ENCODE results near the gene ITGB7.

The ITGB7 gene

GRCh38 chr12:53231671-53231920 lies 24.5 kb upstream of the ITGB7 start:
- no peak for DNase-seq

GRCh38 chr12:53230108-53230845 lies 23.2 kb upstream of the ITGB7 start:
- DNase-seq, result no peak

GRCh38 chr12:53229454-53229853 lies 22.4 kb upstream of the ITGB7 start:
- DNase-seq, result no peak

DNA sequence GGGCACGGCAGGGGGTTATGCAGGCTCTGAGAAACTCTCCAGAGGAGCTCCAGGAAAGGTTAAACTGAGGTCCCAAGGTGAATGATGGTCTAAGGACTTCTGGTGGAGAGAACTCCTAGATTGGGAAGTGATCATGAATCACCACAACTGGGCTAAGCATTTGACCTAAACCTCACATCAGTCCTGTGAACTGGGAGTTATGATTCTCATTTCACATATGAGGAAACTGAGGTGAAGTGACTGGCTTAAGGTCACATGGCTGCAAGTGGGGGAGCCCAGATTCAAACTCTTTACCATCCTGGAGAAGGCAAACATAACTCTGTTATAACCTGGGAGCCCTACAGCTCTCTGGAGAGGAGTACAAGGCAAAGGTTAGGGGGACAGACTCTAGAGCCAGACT lies 20.8 kb upstream of the ITGB7 start:
- DNase-seq, result no peak

DNA sequence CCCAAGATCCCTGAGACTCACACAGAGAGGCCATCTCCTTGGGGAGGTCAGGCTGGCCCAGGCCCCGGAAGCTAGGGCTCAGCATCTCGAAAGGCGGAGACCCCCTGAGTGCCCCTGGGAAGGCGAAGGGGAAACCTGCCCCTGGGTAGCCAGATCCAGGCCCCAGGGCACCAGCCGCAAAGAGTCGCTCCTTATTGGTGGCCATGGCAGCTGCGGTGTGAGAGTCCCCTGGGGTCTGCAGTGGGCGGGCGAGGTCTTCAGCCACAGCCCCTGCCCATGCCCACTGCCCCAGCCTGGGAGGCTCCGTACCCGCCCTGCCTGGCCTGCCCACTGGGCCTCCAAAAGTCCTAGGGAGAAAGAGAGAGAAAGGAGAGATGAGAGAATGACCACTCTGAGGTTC lies 20.3 kb upstream of the ITGB7 start:
- DNase-seq, result no peak

DNA sequence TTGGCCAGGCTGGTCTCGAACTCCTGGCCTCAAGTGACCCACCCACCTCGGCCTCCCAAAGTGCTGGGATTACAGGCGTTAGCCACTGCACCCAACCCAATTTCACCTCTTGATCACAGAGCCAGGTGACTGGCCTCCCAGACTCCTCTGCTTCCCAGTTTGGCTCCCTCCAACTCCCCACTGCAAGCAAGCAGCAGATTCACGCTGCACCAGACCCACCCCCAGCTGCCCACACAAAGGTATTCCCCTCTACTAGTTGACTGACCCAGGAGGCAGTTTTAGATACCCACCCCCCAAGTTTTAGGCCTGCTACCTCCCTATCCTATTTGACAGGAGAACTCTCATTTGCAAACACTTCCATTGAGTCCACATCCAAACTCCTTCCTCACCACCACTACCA lies 19.8 kb upstream of the ITGB7 start:
- no peak for DNase-seq

DNA sequence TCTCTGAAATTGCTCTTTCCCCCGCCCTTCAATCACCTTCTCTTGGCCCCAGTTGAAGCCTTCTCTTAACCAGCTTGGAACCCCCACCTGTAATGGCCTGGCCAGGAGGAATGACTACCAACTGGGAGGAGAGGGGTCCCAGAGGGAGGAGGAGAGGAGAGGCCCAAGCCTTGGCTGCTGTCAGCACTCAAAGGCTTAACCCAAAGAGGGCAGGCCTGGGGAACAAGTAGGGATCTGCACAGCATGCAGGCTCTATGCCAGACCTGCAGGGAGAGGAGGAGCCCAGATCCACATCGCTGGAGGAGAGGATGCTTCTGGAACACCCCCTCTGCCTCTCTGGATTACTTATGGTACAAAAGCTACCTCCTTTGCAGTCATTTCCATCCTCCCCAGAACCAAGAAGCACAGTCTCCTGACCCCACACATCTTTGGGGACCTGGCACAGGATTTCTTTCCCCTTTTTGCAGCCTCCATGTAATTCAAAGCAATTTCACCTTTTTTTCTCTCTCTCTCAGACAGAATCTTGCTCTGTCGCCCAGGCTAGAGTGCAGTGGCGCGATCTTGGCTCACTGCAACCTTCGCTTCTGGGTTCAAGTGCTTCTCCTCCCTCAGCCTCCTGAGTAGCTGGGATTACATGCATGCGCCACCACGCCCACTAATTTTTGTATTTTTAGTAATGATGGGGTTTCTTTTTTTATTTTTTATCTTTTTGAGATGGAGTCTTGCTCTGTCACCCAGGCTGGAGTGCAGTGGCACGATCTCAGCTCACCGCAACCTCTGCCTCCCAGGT lies 18.8 kb upstream of the ITGB7 start:
- no peak for DNase-seq

DNA sequence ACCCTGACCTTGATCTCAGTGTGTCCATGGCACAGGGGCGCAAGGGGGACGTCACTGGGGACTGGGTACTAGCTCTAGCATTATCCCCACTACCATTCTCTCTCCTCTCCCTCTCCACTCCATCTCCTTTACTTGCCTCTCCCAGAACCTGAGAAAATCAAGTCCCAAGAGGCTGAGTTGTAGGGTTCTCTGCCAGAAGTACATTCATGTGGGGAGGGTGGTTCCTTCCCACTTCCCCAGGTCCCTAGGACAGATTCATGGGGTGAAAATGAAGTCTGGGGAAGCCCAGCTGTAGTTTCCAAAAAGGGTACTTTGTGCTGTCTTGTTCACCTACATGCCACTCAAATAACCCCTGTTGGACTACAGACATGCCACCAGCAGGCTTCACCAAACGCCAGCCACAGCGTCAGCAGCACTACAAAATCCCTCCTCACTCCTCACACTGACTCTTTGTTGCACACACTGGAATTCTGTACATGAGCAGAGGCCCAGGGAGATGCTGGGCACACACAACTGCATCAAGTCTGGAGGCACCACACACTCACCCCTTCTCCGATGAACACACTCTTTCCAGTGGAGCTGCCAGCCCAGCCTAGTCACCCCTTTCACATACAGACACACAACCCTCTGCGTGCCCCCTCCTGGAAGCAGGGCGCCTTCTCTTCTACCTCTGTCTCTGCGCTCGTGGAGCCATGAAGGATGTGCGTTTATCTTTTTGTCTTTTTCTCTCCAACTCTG lies 18.0 kb upstream of the ITGB7 start:
- DNase-seq, result no peak

DNA sequence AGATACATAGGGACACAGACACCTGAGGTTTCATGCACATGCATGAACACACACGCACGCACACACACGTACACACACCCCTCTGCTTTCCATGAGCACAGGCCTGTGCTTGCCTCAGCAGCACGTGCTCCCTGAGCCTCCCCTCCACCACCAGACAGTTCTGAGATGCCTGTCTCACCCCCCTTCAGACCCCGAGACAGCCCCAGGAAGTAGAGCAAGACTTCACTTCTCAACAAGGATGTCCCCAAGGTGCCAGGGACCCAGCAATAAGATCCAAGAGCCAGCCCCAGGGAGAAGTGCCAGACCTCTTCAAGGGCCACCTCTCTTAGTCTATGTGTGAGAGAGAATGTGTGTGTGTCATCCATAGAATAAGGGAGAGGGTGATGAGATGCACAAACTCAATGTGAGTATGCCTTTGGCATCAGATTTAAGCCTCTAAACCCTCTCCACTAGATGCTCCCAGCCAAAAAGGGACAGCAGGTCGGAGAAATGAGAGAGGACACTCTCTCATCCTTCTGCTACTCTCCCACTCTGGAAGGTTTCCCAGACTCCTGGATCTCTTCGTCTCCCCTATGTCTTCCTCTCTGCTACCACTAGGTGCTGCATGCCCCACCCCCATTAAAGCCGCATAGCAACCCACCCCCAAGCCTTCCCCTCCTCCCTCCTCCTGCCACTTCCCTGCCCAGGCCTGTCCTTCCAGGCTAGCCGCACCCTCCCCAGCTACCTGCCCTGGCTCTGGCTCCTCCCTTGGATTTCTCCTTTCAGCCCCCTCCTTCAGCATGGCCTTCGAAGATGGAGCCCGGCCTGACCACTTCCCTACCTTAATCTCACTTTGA lies 17.2 kb upstream of the ITGB7 start:
- DNase-seq, result no peak

DNA sequence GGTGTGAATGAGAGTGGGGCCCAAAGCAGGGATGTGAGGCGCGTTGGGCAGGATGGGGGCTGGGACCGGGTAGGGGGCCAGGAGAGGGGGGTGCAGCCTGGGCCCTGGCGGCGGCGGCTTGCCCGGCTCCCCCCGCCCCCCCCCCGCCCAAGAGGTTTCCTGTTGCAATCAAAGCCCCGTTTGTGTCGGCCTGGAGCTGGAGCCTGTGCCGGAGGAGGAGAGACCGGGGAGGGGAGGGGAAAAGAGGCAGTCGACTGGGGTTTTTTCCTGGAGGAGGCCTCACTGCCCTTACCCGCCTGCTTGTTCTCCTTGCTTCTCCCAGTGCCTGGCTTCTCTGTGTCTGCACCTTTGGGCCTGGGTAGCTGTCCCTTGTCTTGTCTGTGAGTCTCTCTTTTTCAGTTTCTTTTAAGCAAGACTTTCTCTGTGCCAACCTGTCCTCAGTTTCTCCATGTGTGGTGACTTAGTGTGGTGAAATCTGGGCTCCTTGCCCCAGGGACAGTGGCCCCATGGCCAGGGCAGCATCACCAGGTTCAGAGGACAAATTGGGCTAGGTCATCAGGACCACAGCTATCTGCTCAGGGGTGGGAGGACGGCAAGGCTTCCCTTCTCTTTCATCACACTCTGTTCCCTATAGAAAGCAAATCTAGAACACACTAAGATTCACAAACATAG lies 16.5 kb upstream of the ITGB7 start:
- DNase-seq, result no peak

GRCh38 chr12:53222806-53223261 lies 15.8 kb upstream of the ITGB7 start:
- DNase-seq, result no peak

GRCh38 chr12:53222170-53222721 lies 15.2 kb upstream of the ITGB7 start:
- no peak for DNase-seq

- DNase-seq, result peak; percentile 47
Measured at GRCh38 chr12:53221203-53222080, 14.4 kb upstream of the ITGB7 start.

DNA sequence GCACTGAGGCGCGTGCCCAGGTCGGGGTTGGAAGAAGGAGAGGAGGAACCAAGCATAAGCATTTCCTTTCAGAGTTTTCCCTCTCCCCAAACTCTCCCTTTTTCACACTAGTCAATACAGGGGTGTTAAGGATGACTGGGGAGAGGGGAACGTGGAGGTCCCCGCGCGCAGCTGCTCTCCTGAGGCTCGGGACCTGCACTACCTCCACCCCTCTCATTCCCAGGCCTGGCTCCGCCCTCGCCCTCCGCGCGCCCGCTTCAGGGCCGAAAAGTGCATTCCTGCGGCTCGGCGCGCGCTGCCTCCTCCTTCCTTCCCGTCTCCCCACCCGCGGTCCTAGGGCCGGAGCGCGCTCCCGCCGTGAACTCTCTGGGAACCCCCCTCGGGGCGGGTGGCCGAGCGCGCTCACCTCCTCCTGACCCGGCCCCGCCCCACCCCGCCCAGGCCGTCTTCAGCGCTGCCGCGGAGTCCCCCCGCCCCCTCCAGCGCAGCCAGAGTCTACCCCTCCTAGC lies 13.7 kb upstream of the ITGB7 start:
- DNase-seq, result peak; percentile 74

- peak; percentile 59 for DNase-seq
Measured at GRCh38 chr12:53219956-53220693, 13.1 kb upstream of the ITGB7 start.

DNA sequence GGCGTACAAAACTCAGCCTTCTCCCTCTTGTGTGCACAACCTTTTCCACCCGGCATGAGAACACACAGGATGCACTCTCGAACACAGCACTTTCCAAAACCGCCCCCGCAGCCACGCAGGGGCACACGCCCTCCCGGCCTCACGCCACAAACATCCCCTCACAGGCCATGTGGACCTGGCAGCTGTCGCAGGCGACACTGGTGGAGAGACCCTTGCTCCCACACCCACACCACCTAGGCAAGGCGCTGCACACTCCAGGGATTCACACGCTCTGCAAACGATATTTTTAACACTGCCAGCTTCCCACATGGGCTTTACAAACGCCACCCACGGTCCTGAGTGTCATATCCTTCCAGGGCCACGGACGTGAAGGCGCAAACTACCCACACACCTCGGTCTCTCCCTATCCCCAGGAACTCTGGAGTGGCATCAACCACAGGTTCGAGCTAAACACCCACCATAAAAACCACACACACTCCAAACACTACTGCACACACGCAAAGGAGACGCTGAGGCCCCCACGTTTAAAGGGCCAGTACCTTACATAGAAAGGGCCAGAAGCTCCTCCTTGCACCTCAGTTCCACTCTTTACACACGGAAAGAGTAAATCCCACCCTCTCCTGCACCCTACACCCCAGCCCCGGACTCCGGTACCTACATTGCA lies 12.4 kb upstream of the ITGB7 start:
- DNase-seq, result no peak

- DNase-seq, result no peak
Measured at GRCh38 chr12:53218551-53219291, 11.7 kb upstream of the ITGB7 start.

GRCh38 chr12:53217931-53218307 lies 10.9 kb upstream of the ITGB7 start:
- DNase-seq, result no peak

Measured in activated gamma-delta T cell (primary cell).